K562 (cell line): ENCODE results near the gene LYRM1. TPM values are rescaled to one million over a fixed set of nuclear protein-coding genes. Genes with fewer than 3 reads are reported as not detected.

Experiments used
- DNMT1 ChIP-seq: fragments of 450-650 bp; IDR thresholded peaks from 2 replicates; pipeline ENCODE4 v1.6.1; 2016; ENCODE audit warnings: antibody characterized with exemption, mild to moderate bottlenecking
- ILK ChIP-seq: fragments of 450-650 bp; IDR thresholded peaks from 2 replicates; pipeline ENCODE4 v1.6.1; 2016; ENCODE audit warnings: missing genetic modification characterization, low read depth, mild to moderate bottlenecking, missing compliant biosample characterization, moderate library complexity, borderline replicate concordance
- SIN3B ChIP-seq: fragments of 450-650 bp; IDR thresholded peaks from 2 replicates; pipeline ENCODE4 v1.6.1; 2017; ENCODE audit warnings: low read depth, mild to moderate bottlenecking, moderate library complexity
- ZNF239 ChIP-seq: fragments of 250-450 bp; sonication (Bioruptor Pico); IDR thresholded peaks from 2 replicates; pipeline ENCODE4 v1.4.0; 2020; ENCODE audit warnings: mild to moderate bottlenecking
- ZNF507 ChIP-seq: conservative IDR thresholded peaks from 2 replicates; pipeline ENCODE4 v1.6.1; 2017; ENCODE audit warnings: missing genetic modification characterization, missing compliant biosample characterization
- polyA plus RNA-seq, 8 experiments: library from polyadenylated mRNA; depleted of rRNA in 4 of 8; stranded (reverse) in 5 of 8; unstranded in 3 of 8; fragments of >200 nt; fragmentation: Nextera tagmentation in 2 of 8; fragmentation: Illumina TruSeq in 1 of 8; extraction: Ambion mirVana in 2 of 8; extraction: Trizol in 1 of 8; gene quantifications; 2 replicates each; pipeline versions ENCODE4 v1.2.1 to v1.2.3, GENCODE V29; 2011 to 2014; ENCODE audit warnings: inconsistent platforms in 1 of 8, missing spikeins in 1 of 8
- total RNA-seq, 7 experiments: library from RNA; depleted of rRNA in 6 of 7; stranded (reverse); fragments of >200 nt in 6 of 7; fragmentation: Illumina TruSeq in 2 of 7; extraction: Trizol in 2 of 7; gene quantifications; 2 replicates each; pipeline versions ENCODE4 v1.2.1 to v1.2.3, GENCODE V29; 2011 to 2021; ENCODE audit warnings: low replicate concordance in 1 of 7
- TF ChIP-seq, protein P1 (sequence below): fragments of 450-650 bp; IDR thresholded peaks from 2 replicates; pipeline ENCODE4 v1.6.1; 2017; ENCODE audit warnings: mild to moderate bottlenecking, moderate library complexity
- TF ChIP-seq, protein P2 (sequence below): fragments of 250-450 bp; sonication (Bioruptor Pico); IDR thresholded peaks from 2 replicates; pipeline ENCODE4 v1.4.0; 2020
- TF ChIP-seq, protein P3 (sequence below): fragments of 200-800 bp; sonication (Bioruptor generic); IDR thresholded peaks from 2 replicates; pipeline ENCODE4 v1.6.1; 2017; ENCODE audit warnings: missing genetic modification characterization, missing compliant biosample characterization
- TF ChIP-seq, protein P4 (sequence below): fragments of 450-650 bp; formaldehyde crosslinking; IDR thresholded peaks from 2 replicates; pipeline ENCODE4 v1.4.0; 2020; ENCODE audit warnings: mild to moderate bottlenecking
- TF ChIP-seq, protein P5 (sequence below): fragments of 250-450 bp; sonication (Bioruptor Pico); IDR thresholded peaks from 2 replicates; pipeline ENCODE4 v1.6.1; 2021; ENCODE audit warnings: mild to moderate bottlenecking

The LYRM1 gene
- total and polyA plus RNA-seq, 9 of the 15 experiments (the other 6 are each of a cell fraction or from before 2014, with no cell fraction given) = 17.5 to 44.1 (median 32.7) TPM

DNA sequence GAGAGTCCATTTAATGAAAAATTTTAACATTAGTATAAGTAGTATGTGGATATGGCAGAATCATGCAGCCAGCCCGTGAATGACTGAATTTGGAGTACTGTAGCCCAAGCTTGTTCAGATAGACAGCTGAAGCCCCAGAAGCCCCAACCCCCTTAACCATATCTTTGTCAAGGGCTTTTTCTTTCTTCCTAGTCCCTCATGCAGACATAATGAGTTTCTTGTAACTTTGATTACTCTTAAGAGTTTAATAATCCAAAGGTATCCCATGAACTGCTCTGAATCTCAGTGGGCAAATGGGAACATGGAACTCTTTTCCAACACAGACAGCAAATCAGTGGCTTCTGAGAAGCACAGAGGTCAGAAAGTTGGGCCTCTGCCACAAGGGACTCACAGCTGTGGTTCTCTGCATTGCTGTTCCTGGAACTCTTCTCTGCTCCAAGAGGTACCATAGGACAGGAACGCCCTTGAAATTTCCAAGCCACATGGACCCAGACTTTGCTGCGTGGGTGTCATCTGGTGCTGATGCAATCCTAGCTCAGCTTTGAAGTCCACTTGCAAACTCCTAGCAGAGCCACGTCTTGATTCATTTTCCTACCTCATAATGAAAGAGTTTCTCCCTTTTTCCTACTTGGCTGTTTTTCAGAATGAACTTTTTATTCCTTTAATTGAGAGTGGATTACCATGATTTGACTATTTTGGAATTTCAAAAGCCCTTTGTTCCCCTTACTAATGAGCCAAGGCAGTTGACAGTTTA, 18.1 kb downstream of the LYRM1 start (continued):
- TF ChIP-seq, protein P1, sequence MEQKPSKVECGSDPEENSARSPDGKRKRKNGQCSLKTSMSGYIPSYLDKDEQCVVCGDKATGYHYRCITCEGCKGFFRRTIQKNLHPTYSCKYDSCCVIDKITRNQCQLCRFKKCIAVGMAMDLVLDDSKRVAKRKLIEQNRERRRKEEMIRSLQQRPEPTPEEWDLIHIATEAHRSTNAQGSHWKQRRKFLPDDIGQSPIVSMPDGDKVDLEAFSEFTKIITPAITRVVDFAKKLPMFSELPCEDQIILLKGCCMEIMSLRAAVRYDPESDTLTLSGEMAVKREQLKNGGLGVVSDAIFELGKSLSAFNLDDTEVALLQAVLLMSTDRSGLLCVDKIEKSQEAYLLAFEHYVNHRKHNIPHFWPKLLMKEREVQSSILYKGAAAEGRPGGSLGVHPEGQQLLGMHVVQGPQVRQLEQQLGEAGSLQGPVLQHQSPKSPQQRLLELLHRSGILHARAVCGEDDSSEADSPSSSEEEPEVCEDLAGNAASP = no peak
- TF ChIP-seq, protein P2, sequence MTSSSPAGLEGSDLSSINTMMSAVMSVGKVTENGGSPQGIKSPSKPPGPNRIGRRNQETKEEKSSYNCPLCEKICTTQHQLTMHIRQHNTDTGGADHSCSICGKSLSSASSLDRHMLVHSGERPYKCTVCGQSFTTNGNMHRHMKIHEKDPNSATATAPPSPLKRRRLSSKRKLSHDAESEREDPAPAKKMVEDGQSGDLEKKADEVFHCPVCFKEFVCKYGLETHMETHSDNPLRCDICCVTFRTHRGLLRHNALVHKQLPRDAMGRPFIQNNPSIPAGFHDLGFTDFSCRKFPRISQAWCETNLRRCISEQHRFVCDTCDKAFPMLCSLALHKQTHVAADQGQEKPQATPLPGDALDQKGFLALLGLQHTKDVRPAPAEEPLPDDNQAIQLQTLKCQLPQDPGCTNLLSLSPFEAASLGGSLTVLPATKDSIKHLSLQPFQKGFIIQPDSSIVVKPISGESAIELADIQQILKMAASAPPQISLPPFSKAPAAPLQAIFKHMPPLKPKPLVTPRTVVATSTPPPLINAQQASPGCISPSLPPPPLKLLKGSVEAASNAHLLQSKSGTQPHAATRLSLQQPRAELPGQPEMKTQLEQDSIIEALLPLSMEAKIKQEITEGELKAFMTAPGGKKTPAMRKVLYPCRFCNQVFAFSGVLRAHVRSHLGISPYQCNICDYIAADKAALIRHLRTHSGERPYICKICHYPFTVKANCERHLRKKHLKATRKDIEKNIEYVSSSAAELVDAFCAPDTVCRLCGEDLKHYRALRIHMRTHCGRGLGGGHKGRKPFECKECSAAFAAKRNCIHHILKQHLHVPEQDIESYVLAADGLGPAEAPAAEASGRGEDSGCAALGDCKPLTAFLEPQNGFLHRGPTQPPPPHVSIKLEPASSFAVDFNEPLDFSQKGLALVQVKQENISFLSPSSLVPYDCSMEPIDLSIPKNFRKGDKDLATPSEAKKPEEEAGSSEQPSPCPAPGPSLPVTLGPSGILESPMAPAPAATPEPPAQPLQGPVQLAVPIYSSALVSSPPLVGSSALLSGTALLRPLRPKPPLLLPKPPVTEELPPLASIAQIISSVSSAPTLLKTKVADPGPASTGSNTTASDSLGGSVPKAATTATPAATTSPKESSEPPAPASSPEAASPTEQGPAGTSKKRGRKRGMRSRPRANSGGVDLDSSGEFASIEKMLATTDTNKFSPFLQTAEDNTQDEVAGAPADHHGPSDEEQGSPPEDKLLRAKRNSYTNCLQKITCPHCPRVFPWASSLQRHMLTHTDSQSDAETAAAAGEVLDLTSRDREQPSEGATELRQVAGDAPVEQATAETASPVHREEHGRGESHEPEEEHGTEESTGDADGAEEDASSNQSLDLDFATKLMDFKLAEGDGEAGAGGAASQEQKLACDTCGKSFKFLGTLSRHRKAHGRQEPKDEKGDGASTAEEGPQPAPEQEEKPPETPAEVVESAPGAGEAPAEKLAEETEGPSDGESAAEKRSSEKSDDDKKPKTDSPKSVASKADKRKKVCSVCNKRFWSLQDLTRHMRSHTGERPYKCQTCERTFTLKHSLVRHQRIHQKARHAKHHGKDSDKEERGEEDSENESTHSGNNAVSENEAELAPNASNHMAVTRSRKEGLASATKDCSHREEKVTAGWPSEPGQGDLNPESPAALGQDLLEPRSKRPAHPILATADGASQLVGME = no peak
- TF ChIP-seq SIN3B (no peak), DNMT1 (no peak), ILK (no peak), ZNF239 (CRISPR knock-in tag) (no peak), ZNF507 (tag) (no peak)
- TF ChIP-seq, protein P3, sequence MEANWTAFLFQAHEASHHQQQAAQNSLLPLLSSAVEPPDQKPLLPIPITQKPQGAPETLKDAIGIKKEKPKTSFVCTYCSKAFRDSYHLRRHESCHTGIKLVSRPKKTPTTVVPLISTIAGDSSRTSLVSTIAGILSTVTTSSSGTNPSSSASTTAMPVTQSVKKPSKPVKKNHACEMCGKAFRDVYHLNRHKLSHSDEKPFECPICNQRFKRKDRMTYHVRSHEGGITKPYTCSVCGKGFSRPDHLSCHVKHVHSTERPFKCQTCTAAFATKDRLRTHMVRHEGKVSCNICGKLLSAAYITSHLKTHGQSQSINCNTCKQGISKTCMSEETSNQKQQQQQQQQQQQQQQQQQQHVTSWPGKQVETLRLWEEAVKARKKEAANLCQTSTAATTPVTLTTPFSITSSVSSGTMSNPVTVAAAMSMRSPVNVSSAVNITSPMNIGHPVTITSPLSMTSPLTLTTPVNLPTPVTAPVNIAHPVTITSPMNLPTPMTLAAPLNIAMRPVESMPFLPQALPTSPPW = no peak
- TF ChIP-seq, protein P4, sequence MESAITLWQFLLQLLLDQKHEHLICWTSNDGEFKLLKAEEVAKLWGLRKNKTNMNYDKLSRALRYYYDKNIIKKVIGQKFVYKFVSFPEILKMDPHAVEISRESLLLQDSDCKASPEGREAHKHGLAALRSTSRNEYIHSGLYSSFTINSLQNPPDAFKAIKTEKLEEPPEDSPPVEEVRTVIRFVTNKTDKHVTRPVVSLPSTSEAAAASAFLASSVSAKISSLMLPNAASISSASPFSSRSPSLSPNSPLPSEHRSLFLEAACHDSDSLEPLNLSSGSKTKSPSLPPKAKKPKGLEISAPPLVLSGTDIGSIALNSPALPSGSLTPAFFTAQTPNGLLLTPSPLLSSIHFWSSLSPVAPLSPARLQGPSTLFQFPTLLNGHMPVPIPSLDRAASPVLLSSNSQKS = no peak
- TF ChIP-seq, protein P5, sequence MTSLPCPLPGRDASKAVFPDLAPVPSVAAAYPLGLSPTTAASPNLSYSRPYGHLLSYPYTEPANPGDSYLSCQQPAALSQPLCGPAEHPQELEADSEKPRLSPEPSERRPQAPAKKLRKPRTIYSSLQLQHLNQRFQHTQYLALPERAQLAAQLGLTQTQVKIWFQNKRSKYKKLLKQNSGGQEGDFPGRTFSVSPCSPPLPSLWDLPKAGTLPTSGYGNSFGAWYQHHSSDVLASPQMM = no peak
